GM12872 (cell line): ENCODE data around the gene LSS.

Experiments
- TF ChIP-seq, protein P1 (sequence below): IDR thresholded peaks from 3 replicates; pipeline ENCODE4 v1.5.1; 2011; ENCODE audit warnings: low read depth, mild to moderate bottlenecking, low read length, moderate library complexity; ENCODE audit not compliant: insufficient read depth

Gene LSS

DNA sequence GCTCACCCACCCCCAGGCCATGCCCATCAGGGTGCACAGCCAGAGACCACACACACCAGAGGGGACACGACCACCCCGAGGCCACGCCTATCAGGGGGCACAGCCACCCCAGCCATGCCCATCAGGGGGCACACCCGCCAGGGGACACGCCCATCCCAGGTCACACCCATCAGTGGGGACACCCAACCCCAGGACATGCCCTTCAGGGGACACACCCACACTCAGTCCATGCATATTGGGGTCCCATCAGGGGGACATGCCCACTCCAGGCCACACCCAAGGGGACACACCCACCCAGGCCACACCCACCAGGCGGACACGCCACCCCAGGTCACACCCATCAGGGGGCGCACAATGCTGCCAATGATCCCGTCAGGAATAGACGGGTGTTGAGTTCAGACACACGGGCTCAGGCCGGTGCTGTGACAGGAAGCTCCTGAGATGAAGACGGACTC is 36.1 kb upstream of the LSS start:
- TF ChIP-seq, protein P1, sequence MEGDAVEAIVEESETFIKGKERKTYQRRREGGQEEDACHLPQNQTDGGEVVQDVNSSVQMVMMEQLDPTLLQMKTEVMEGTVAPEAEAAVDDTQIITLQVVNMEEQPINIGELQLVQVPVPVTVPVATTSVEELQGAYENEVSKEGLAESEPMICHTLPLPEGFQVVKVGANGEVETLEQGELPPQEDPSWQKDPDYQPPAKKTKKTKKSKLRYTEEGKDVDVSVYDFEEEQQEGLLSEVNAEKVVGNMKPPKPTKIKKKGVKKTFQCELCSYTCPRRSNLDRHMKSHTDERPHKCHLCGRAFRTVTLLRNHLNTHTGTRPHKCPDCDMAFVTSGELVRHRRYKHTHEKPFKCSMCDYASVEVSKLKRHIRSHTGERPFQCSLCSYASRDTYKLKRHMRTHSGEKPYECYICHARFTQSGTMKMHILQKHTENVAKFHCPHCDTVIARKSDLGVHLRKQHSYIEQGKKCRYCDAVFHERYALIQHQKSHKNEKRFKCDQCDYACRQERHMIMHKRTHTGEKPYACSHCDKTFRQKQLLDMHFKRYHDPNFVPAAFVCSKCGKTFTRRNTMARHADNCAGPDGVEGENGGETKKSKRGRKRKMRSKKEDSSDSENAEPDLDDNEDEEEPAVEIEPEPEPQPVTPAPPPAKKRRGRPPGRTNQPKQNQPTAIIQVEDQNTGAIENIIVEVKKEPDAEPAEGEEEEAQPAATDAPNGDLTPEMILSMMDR: no peak

DNA sequence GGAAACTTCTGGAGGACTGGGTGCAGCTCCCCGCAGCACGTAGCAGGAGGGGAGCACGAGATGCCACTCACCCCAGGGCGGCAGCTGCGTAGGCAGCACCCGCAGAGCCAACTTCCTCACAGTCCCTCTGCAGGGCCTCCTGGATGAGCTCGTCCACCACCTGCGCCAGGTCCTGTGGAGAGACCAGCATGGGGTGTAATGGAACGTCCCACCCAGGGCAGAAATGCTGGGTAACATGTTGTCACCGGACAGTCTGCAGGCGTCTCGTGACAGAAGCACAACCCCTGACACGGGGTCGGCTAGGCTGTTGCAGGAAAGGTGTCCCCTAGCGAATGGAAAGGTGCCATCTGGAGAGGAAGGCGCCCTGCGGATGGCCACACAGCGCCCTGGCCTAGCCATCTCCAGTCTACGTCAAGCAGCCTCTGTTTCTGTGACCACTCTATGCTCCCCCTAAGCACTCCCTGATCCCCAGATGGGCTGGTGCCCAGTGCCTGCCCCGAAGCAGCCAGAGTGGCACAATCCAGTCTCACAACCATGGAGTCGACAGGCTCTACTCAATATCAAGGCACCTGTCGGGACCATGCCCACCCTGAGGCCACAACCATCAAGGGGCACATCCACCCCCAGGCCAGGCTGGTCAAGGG is 35.6 kb upstream of the LSS start:
- TF ChIP-seq, protein P1: no peak

DNA sequence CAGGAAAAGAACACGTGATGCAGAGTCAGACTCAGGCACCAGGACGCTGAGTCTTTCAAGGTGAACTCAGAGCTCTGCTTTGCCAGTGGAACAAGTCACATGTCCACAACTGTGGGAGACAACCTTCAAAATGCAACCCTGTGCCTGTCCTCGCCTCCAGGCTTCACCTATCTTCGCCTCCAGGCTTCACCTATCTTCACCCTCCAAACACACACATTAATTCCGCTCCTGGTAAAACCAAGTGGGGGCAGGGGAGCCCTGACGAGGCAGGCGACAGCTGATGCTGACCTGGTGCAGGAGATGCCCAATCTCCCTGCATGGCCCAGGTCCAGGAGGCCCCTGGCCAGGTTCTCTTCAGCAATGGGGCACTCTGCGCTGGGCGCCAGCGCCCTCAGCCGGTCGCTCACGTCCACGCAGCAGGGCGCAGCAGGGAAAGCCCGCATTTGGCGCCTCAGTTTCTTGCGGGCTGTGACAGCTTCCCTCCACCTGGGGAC is 28.0 kb upstream of the LSS start:
- TF ChIP-seq, protein P1: no peak

DNA sequence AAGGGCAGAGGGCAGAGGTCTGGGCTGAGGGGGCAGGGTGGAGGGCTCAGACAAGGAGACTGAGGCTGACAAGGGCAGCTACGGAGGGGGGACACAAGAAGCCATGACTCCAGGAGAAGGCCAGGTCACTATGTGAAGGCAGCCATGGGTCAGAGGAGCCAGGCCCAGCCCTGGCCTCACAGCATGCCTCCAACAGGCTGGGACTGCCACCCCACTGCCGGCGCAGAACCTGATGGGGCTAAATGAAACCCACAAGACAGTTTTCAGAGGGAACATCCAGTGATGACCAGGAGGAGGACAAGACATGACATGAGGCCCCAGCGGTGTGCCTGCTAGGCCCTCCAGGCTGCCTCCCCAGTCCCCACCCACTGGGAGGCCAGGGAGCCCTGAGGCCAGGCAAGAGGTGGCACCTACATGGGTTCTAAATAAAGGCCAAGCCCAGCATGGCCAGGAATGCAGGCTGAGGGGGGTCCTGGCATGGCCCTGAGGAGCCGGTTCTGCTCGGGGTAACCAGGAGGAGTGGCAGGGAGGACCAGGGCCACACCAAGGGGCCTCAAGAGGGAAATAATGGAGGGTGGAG is 27.3 kb upstream of the LSS start:
- TF ChIP-seq, protein P1: no peak

DNA sequence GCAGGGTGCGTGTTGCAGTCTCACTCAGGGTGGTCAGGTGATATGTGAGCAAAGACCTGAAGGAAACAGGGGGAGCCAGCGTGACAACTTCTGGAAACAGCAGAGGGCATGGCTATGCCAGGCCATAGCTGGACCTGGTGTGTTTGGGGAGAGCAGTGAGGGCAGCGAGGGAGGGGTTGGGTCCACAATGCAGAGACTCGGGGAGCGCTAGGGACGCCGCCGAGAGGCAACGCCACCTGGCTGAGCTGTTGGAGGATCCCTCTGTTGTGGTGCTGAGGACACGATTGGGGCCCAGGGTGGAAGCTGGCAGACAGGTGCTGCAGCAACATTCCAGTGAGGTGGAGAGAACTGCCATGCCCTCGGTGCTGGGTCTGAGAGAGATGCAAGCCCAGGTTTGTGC is 26.6 kb upstream of the LSS start:
- TF ChIP-seq, protein P1: no peak

DNA sequence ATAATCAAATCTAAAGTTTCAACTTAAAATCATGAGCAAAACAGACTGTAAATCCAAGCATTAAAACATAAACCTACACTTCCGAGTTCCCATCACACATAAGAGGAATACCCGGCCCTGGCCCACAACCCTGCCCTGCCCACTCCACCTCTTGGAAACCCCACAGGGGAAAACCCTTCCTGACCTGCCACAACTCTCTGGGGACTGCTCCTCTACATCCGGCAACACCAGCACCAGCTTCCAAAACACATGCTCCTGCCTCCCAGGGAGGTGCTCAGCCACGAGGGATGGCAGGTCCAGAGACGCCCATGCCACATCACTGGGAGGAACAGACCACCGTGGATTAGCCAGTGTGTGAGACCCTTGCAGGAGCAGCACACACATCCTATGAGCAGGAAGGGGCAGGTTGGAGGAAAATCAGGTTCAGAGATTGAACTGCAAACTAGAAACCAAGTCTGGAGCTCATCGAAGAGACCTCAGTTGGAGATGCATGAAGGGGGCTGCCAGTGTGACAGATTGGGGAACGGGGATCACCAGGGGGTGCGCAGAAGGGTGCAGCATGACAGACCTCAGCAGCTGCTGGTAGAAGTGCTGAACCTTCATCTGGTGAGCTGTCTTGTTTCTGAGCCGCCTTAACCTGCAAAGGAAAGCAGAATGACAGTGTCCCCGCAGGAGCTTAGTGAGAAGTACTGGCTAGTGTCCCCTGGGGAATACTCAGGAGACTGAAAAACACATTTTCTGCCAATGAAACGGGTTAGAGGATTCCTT is 25.8 kb upstream of the LSS start:
- TF ChIP-seq, protein P1: no peak

DNA sequence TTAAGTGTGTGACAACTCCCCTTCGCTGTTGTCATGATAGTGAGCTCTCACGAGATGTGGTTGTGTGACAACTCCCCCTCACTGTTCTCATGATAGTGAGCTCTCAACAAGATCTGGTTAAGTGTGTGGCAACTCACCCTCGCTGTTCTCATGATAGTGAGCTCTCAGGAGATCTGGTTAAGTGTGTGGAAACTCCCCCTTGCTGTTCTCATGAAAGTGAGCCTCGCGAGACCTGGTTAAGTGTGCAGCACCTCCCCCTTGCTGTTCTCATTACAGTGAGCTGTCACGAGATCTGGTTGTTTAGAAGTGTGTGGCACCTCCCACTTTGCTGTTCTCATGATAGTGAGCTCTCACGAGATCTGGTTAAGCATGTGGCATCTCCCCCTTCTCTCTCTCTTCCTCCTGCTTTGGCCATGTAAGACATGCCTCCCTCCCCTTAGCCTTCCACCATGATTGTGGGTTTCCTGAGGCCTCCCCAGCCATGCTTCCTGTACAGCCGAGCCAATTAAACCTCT is 25.1 kb upstream of the LSS start:
- TF ChIP-seq, protein P1: no peak
